ENCODE data around the gene CFL2. TPM values are rescaled to one million over a fixed set of nuclear protein-coding genes. Genes with fewer than 3 reads are reported as not detected.

CFL2 gene
- total and polyA plus RNA-seq, 2 of the 13 experiments (the other 11 are each of a cell fraction or from before 2014, with no cell fraction given): 114 to 158 TPM

- no peak for TF ChIP-seq CREB3 (CRISPR knock-in tag; IDR thresholded peaks at IDR 0.05)
- TF ChIP-seq HNRNPL (IDR thresholded peaks at IDR 0.05; ENCODE audit: low read depth, low read length): no peak
- TF ChIP-seq ZNF737 (CRISPR knock-in tag; IDR thresholded peaks at IDR 0.05; ENCODE audit: borderline replicate concordance): no peak
- TF ChIP-seq ZFP41 (CRISPR knock-in tag; IDR thresholded peaks at IDR 0.05; ENCODE audit: borderline replicate concordance): no peak
- TF ChIP-seq TRAFD1 (CRISPR knock-in tag; IDR thresholded peaks at IDR 0.05; ENCODE audit: borderline replicate concordance): no peak
- TF ChIP-seq ZNF547 (CRISPR knock-in tag; IDR thresholded peaks at IDR 0.05): peak; percentile 61
- TF ChIP-seq THAP7 (CRISPR knock-in tag; IDR thresholded peaks at IDR 0.05): no peak
- TF ChIP-seq TP53 (CRISPR knock-in tag; conservative IDR thresholded peaks at IDR 0.05): no peak
- peak; percentile 19; the same call in 1 of the 2 replicates for TF ChIP-seq KDM4B (CRISPR knock-in tag; IDR thresholded peaks at IDR 0.05)
- no peak for TF ChIP-seq MAFG (CRISPR knock-in tag; IDR thresholded peaks at IDR 0.05)
- no peak for TF ChIP-seq ZXDC (CRISPR knock-in tag; IDR thresholded peaks at IDR 0.05)
- no peak for TF ChIP-seq PTBP1 (IDR thresholded peaks at IDR 0.05; ENCODE audit: low read depth, low read length, poor library complexity, severe bottlenecking)
- TF ChIP-seq ATAD3A (CRISPR knock-in tag; IDR thresholded peaks at IDR 0.05): no peak
- TF ChIP-seq MYNN (CRISPR knock-in tag; IDR thresholded peaks at IDR 0.05; ENCODE audit: low read depth): no peak
- TF ChIP-seq ZNF709 (CRISPR knock-in tag; IDR thresholded peaks at IDR 0.05): peak; percentile 42; the same call in 1 of the 2 replicates
- no peak for TF ChIP-seq TIGD3 (CRISPR knock-in tag; IDR thresholded peaks at IDR 0.05; ENCODE audit: borderline replicate concordance)
- TF ChIP-seq DZIP1 (CRISPR knock-in tag; IDR thresholded peaks at IDR 0.05): no peak
- 0 out of 2 replicates have a peak, but pooled peaks have one; percentile 13 for TF ChIP-seq SP4 (CRISPR knock-in tag; IDR thresholded peaks at IDR 0.05)
These were observed 8.5 kb upstream of the CFL2 start (continued) for GRCh38 chr14:34722723-34723545.

All from HepG2 (cell line).